HepG2 (cell line): ENCODE measurements around the gene POFUT1.

Source experiments
- ELF3 ChIP-seq: IDR thresholded peaks from 2 replicates; pipeline ENCODE4 v1.6.1; 2016; ENCODE audit warnings: missing genetic modification reagents, missing compliant biosample characterization
- FOXK2 ChIP-seq: fragments of 450-650 bp; IDR thresholded peaks from 2 replicates; pipeline ENCODE4 v1.6.1; 2016
- GABPA ChIP-seq, 2 experiments: IDR thresholded peaks; 2 replicates each; pipeline ENCODE4 v1.6.1; 2011 to 2016; ENCODE audit warnings: low read depth in 2 of 2, low read length in 1 of 2, missing biosample characterization in 1 of 2, missing genetic modification characterization in 1 of 2
- HINFP ChIP-seq: sonication (generic); formaldehyde crosslinking; IDR thresholded peaks from 2 replicates; pipeline ENCODE4 v1.4.0; 2020; ENCODE audit warnings: low read depth, mild to moderate bottlenecking, missing genetic modification reagents
- MLX ChIP-seq: IDR thresholded peaks from 2 replicates; pipeline ENCODE4 v1.6.1; 2016
- POLR2A ChIP-seq, 2 experiments: IDR thresholded peaks; 2 replicates each; pipeline ENCODE4 v1.6.1; 2011; ENCODE audit warnings: low read depth in 2 of 2, low read length in 2 of 2, mild to moderate bottlenecking in 1 of 2, moderate library complexity in 1 of 2; ENCODE audit not compliant: insufficient read depth in 1 of 2
- POLR2AphosphoS5 ChIP-seq: IDR thresholded peaks from 2 replicates; pipeline ENCODE4 v1.6.1; 2012; ENCODE audit warnings: low read depth, low read length
- USF2 ChIP-seq, 2 experiments: sonication (generic) in 1 of 2; formaldehyde crosslinking in 1 of 2; IDR thresholded peaks; 2 replicates each; pipeline versions ENCODE4 v1.5.1 to v1.6.1; 2011 to 2020; ENCODE audit warnings: borderline replicate concordance in 1 of 2, low read depth in 1 of 2, low read length in 1 of 2, mild to moderate bottlenecking in 1 of 2, missing genetic modification reagents in 1 of 2, moderate library complexity in 1 of 2
- ZNF274 ChIP-seq: sonication (generic); formaldehyde crosslinking; IDR thresholded peaks from 2 replicates; pipeline ENCODE4 v1.5.1; 2020; ENCODE audit warnings: mild to moderate bottlenecking, missing genetic modification reagents
- ZNF780A ChIP-seq: sonication (generic); formaldehyde crosslinking; IDR thresholded peaks from 2 replicates; pipeline ENCODE4 v1.8.0; 2022; ENCODE audit warnings: mild to moderate bottlenecking, missing genetic modification reagents, moderate library complexity

- TF ChIP-seq POLR2AphosphoS5 (no peak), USF2 (IDR thresholded peaks at IDR 0.05; ENCODE audit: low read depth, low read length) (no peak), USF2 (CRISPR knock-in tag; IDR thresholded peaks at IDR 0.05; ENCODE audit: borderline replicate concordance) (no peak), HINFP (CRISPR knock-in tag) (no peak), FOXK2 (no peak), MLX (CRISPR knock-in tag) (no peak), ZNF274 (CRISPR knock-in tag) (no peak), GABPA (IDR thresholded peaks at IDR 0.05; ENCODE audit: low read depth, low read length) (no peak), GABPA (CRISPR knock-in tag; IDR thresholded peaks at IDR 0.05; ENCODE audit: low read depth) (no peak), POLR2A (IDR thresholded peaks at IDR 0.05; ENCODE audit: insufficient read depth in 1 of 2, low read depth in 2 of 2, low read length in 2 of 2) (no peak), ELF3 (CRISPR knock-in tag) (no peak), ZNF780A (CRISPR knock-in tag) (no peak)
These were observed 26.1 kb upstream of the POFUT1 start for GRCh38 chr20:32181606-32182005.
